Mesothelial cell of epicardium (in vitro differentiated cells): ENCODE results near the gene GLRX. TPM values are rescaled to one million over a fixed set of nuclear protein-coding genes. Genes with fewer than 3 reads are reported as not detected.

ENCODE experiments used
- DNase-seq, 2 experiments: peaks; one replicate each; pipeline ENCODE4 v3.0.0; 2021; ENCODE audit warnings: low spot score in 2 of 2; ENCODE audit not compliant: unreplicated experiment in 2 of 2
- H3K27ac Mint-ChIP-seq: 2 replicates; pipeline ENCODE4 v1.8.0; 2021; ENCODE audit warnings: mixed read lengths
- H3K27me3 Mint-ChIP-seq: 2 replicates; pipeline ENCODE4 v1.8.0; 2021; ENCODE audit warnings: low read depth, mixed read lengths
- H3K36me3 Mint-ChIP-seq: 2 replicates; pipeline ENCODE4 v1.8.0; 2021; ENCODE audit warnings: mixed read lengths
- H3K4me1 Mint-ChIP-seq: 2 replicates; pipeline ENCODE4 v1.8.0; 2021; ENCODE audit warnings: mixed read lengths
- H3K4me3 Mint-ChIP-seq: 2 replicates; pipeline ENCODE4 v1.8.0; 2021; ENCODE audit warnings: mild to moderate bottlenecking, moderate library complexity, mixed read lengths
- H3K9me3 Mint-ChIP-seq: 2 replicates; pipeline ENCODE4 v1.8.0; 2021; ENCODE audit warnings: mixed read lengths
- total RNA-seq: library from RNA; stranded (reverse); gene quantifications from 3 replicates; pipeline ENCODE4 v1.2.1, GENCODE V29; 2021
- TF ChIP-seq, protein P1 (sequence below): fragments of 200-600 bp; sonication (generic); IDR thresholded peaks from one replicate; pipeline ENCODE4 v1.5.0; 2021; ENCODE audit warnings: antibody characterized with exemption; ENCODE audit not compliant: unreplicated experiment

The GLRX gene
- total RNA-seq, 1 donor from 2014 or later, result 14.8 TPM

DNA sequence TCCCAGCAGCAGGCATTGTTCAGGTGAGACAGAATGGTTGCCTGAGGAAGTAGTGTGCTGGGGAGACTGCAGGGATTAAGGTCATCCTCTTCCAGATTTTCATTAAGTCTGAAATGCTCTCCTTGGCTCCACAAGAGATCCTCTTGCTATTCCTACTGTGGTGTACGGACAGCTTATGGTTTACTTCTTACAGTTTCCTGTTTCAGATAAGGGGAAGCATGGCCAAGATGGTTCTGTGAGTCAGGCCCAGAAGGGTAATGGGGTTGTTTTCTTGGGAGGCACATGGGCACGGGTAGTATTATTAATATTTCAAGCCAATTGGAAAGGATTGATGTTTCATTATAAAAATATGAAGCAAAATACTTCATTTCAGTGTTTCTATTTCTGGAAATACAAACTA, 42.9 kb downstream of the GLRX start:
- TF ChIP-seq, protein P1, sequence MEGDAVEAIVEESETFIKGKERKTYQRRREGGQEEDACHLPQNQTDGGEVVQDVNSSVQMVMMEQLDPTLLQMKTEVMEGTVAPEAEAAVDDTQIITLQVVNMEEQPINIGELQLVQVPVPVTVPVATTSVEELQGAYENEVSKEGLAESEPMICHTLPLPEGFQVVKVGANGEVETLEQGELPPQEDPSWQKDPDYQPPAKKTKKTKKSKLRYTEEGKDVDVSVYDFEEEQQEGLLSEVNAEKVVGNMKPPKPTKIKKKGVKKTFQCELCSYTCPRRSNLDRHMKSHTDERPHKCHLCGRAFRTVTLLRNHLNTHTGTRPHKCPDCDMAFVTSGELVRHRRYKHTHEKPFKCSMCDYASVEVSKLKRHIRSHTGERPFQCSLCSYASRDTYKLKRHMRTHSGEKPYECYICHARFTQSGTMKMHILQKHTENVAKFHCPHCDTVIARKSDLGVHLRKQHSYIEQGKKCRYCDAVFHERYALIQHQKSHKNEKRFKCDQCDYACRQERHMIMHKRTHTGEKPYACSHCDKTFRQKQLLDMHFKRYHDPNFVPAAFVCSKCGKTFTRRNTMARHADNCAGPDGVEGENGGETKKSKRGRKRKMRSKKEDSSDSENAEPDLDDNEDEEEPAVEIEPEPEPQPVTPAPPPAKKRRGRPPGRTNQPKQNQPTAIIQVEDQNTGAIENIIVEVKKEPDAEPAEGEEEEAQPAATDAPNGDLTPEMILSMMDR, result no peak
- Mint-ChIP-seq H3K4me1 (peaks cover 27% of the 10 kb centered on the region), H3K27me3 (no peaks in the 10 kb centered on the region), H3K27ac (peak overlapping the region; percentile 82), H3K4me3 (no peak overlapping the region), H3K36me3 (peaks cover 22% of the 10 kb centered on the region), H3K9me3 (no peaks in the 10 kb centered on the region)
- no peak for DNase-seq

DNA sequence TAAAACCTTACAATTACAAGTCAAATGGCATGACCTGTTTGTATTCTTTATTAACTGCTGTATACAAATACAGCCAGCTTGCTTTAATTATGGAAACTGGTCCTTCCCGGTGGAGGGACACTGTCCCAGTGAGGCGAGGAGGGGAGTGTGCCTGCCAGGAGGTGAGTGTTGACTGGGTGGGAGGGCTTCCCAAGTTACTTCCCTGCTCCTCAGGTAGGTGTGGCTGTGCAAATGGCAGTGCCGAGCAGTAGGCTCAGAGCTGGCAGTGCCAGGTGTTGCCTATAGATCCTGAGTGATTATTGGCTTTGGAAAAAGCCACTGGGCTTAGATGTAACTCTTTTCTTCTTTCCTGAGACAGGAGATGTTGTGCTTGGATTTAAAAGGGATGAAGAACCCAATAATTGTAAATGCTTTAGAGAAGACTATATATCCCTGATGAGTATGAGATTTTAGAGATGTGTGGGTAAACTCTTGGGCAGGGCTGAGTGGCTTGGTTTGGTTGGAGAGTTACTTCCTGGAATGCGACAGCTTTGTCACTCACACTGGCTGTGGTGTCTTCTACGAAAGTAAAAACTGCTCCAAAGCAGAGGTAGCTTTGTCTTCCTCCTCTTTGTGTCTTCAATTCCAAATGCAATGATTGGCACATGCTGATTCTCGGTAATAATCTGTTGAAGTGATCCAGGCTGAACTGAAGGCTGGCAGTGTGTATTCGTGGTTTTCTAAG, 43.7 kb downstream of the GLRX start:
- H3K9me3 Mint-ChIP-seq, result no peaks in the 10 kb centered on the region
- no peak for DNase-seq
- no peak overlapping the region for H3K4me3 Mint-ChIP-seq
- H3K27me3 Mint-ChIP-seq, result no peaks in the 10 kb centered on the region
- TF ChIP-seq, protein P1, result no peak
- H3K27ac Mint-ChIP-seq, result peak overlapping the region; percentile 82
- peaks cover 15% of the 10 kb centered on the region for H3K36me3 Mint-ChIP-seq
- H3K4me1 Mint-ChIP-seq, result peaks cover 28% of the 10 kb centered on the region

DNA sequence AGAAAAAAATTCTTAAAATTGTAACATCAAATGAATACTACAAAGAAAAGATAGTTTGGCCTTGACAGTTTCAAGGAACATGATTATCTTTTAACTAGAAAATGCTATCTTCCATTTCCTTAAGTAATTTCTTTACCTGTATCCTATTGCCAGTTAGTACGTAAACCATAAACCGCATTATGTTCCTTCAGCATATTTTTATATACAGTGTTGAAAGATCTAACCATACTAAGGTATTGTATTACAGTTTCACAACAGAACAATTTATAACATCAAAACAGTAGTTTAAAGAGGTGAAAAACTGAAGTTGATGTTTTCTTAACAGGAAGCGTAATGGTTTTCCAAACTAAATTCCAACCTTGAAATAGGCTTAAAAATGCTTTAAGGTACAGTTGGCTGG, 45.1 kb downstream of the GLRX start:
- TF ChIP-seq, protein P1, result no peak
- Mint-ChIP-seq H3K4me1 (peaks cover 33% of the 10 kb centered on the region), H3K9me3 (no peaks in the 10 kb centered on the region), H3K36me3 (peaks cover 14% of the 10 kb centered on the region), H3K27ac (no peak overlapping the region), H3K4me3 (no peak overlapping the region), H3K27me3 (no peaks in the 10 kb centered on the region)
- no peak for DNase-seq

DNA sequence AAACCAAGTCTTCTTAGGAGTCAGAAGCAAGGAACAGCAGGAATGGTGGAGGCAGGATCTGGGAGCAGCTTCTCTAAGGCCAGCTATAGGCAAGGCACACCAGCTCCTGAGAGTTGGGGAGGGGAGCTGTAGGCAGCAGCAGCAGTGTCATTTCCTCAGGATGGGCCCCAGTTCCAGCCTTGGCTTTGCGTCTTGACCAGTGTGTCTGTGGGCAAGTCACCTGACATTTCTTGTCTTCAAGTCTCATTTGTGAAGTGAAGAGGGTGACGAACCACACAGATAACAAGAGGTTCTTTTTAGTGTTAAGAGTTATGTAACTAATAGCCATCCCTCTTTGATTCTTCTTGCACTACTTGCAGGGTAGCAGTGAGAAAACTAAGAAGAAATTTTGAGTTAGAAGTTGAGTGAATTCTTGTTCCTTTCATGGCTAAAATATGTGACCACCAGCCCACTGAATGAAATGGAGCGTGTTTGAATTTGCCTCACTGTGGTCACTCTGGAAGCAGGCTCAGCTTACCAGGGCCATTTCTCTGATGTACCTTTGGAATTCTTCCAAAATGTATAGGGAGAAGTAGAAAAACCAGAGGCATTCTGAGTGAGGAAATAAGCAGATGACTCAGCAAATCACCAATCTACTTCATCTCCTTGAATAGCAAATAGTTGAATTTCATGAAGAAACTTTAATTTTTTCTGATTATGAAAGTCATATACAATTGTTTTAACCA, 49.0 kb downstream of the GLRX start:
- TF ChIP-seq, protein P1, result no peak
- no peaks in the 10 kb centered on the region for H3K27me3 Mint-ChIP-seq
- peak overlapping the region; percentile 57 for H3K27ac Mint-ChIP-seq
- H3K4me1 Mint-ChIP-seq, result peaks cover 15% of the 10 kb centered on the region
- no peak overlapping the region for H3K4me3 Mint-ChIP-seq
- DNase-seq, result no peak
- peaks cover 20% of the 10 kb centered on the region for H3K36me3 Mint-ChIP-seq
- no peaks in the 10 kb centered on the region for H3K9me3 Mint-ChIP-seq

DNA sequence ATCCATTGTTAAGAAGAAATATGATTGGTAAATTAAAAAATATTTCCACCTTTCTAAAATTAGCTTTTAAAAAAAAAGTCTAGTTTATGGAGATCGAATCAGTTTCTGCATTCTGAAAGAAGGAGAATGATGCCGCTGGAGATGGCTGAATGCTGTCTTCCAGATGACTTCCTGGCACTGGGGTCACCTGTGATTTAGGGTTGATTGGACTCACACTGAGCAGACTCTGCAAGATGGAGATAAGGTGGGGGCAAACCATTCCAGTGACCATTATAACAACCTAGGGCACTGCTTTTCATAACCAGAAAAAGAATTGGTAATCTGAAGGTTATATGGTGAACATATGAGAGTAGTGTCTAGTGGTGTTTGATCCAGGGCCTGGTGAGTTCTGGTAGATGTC, 50.6 kb downstream of the GLRX start:
- TF ChIP-seq, protein P1, result no peak
- H3K36me3 Mint-ChIP-seq, result peaks cover 24% of the 10 kb centered on the region
- H3K4me1 Mint-ChIP-seq, result peaks cover 15% of the 10 kb centered on the region
- no peaks in the 10 kb centered on the region for H3K9me3 Mint-ChIP-seq
- H3K27me3 Mint-ChIP-seq, result no peaks in the 10 kb centered on the region
- DNase-seq, result no peak
- peak overlapping the region; percentile 41 for H3K27ac Mint-ChIP-seq
- no peak overlapping the region for H3K4me3 Mint-ChIP-seq
